B cell (primary cell): ENCODE data around the gene KDM1B. TPM values are rescaled to one million over a fixed set of nuclear protein-coding genes. Genes with fewer than 3 reads are reported as not detected.

Experiments
- ATAC-seq: fragments of 200-7000 bp; cut with Tn5 transposase; one replicate; pipeline ENCODE4 v1.10.0; 2021; ENCODE audit warnings: low read depth, mild to moderate bottlenecking, moderate number of reproducible peaks, moderate library complexity
- CTCF ChIA-PET: fragments of 350-600 bp; sonication (Branson Sonifier 250); formaldehyde crosslinking; loops from one replicate; lab custom pipeline; 2021; ENCODE audit warnings: antibody characterized with exemption, inconsistent platforms; lab: Charles Lee
- POLR2A ChIA-PET: fragments of 350-600 bp; sonication (Branson Sonifier 250); formaldehyde crosslinking; loops from one replicate; lab custom pipeline; 2021; ENCODE audit warnings: antibody characterized with exemption; lab: Charles Lee
- DNase-seq: peaks from one replicate; pipeline ENCODE4 v3.0.0; 2013
- H2AFZ ChIP-seq: 2 replicates; pipeline ENCODE4 v1.6.1; 2012; ENCODE audit warnings: mild to moderate bottlenecking, low read depth, low read length; ENCODE audit not compliant: insufficient read depth, poor library complexity, severe bottlenecking
- H3K27ac ChIP-seq, 2 donors: 1 replicate in 1 of 2; 2 replicates in 1 of 2; pipeline ENCODE4 v1.5.1; 2012 to 2013; ENCODE audit warnings: low read length in 2 of 2, mild to moderate bottlenecking in 2 of 2, moderate library complexity in 1 of 2
- H3K27me3 ChIP-seq, 4 experiments: fragments of 200-600 bp in 1 of 4; sonication (generic) in 1 of 4; replicated peaks in 1 of 4; 1 replicate in 2 of 4; 2 replicates in 2 of 4; pipeline versions ENCODE4 v1.6.1 to v1.7.0; 2013 to 2016; ENCODE audit warnings: low read length in 3 of 4, mild to moderate bottlenecking in 2 of 4, mixed read lengths in 1 of 4, moderate library complexity in 1 of 4; ENCODE audit not compliant: insufficient read depth in 4 of 4, control insufficient read depth in 3 of 4; ENCODE audit errors: control extremely low read depth in 1 of 4
- H3K36me3 ChIP-seq, 2 experiments: replicated peaks in 1 of 2; 1 replicate in 1 of 2; 2 replicates in 1 of 2; pipeline versions ENCODE4 v1.6.1 to v1.7.1; 2013; ENCODE audit warnings: low read length in 1 of 2; ENCODE audit not compliant: insufficient read depth in 2 of 2, control insufficient read depth in 1 of 2; ENCODE audit errors: control extremely low read depth in 1 of 2, extremely low read depth in 1 of 2
- H3K4me1 ChIP-seq, 2 donors: fragments of 200-600 bp in 1 of 2; sonication (generic) in 1 of 2; 1 replicate in 1 of 2; 2 replicates in 1 of 2; pipeline versions ENCODE4 v1.5.1 to v1.6.1; 2013 to 2017; ENCODE audit warnings: low read length in 2 of 2; ENCODE audit not compliant: control insufficient read depth in 2 of 2, insufficient read depth in 2 of 2
- H3K4me2 ChIP-seq: replicated peaks from 2 replicates; pipeline ENCODE3; 2012; ENCODE audit warnings: mild to moderate bottlenecking, low read depth, low read length; ENCODE audit not compliant: poor library complexity, severe bottlenecking
- H3K4me3 ChIP-seq, 5 experiments: fragments of 200-600 bp in 1 of 5; sonication (generic) in 1 of 5; 1 replicate in 3 of 5; 2 replicates in 2 of 5; pipeline versions ENCODE4 v1.5.1 to v1.7.0; 2011 to 2016; ENCODE audit warnings: low read length in 4 of 5, mild to moderate bottlenecking in 4 of 5, low read depth in 2 of 5, control low read depth in 1 of 5, moderate library complexity in 1 of 5; ENCODE audit not compliant: insufficient read depth in 1 of 5; ENCODE audit errors: control extremely low read depth in 1 of 5, extremely low read depth in 1 of 5
- H3K79me2 ChIP-seq: fragments of 200-600 bp; sonication (generic); one replicate; pipeline ENCODE4 v1.6.0; 2016; ENCODE audit warnings: low read length; ENCODE audit not compliant: control insufficient read depth, insufficient read depth
- H3K9ac ChIP-seq: fragments of 200-600 bp; sonication (generic); 2 replicates; pipeline ENCODE4 v1.6.1; 2017; ENCODE audit warnings: mild to moderate bottlenecking, low read length, moderate library complexity
- H3K9me3 ChIP-seq, 3 donors: one replicate each; pipeline versions ENCODE4 v1.6.1 to v1.7.1; 2013; ENCODE audit warnings: low read length in 2 of 3; ENCODE audit not compliant: control insufficient read depth in 2 of 3, insufficient read depth in 1 of 3; ENCODE audit errors: control extremely low read depth in 1 of 3
- H4K20me1 ChIP-seq: 2 replicates; pipeline ENCODE4 v1.6.0; 2012; ENCODE audit warnings: mild to moderate bottlenecking, low read length; ENCODE audit not compliant: insufficient read depth, control insufficient read depth, poor library complexity, severe bottlenecking
- H3K27ac Mint-ChIP-seq: one replicate; pipeline ENCODE4 v1.8.0; 2021; ENCODE audit warnings: mixed read lengths
- H3K27me3 Mint-ChIP-seq: one replicate; pipeline ENCODE4 v1.8.0; 2021; ENCODE audit warnings: mixed read lengths
- H3K4me1 Mint-ChIP-seq: one replicate; pipeline ENCODE4 v1.8.0; 2021; ENCODE audit warnings: mixed read lengths
- H3K4me3 Mint-ChIP-seq: one replicate; pipeline ENCODE4 v1.8.0; 2021; ENCODE audit warnings: mixed read lengths
- H3K9me3 Mint-ChIP-seq: one replicate; pipeline ENCODE4 v1.8.0; 2022; ENCODE audit warnings: mixed read lengths; ENCODE audit not compliant: insufficient read depth
- EZH2 ChIP-seq: IDR thresholded peaks from 2 replicates; pipeline ENCODE4 v1.6.1; 2012; ENCODE audit warnings: borderline replicate concordance, low read depth, mild to moderate bottlenecking, moderate library complexity, low read length; ENCODE audit not compliant: insufficient read depth, poor library complexity, severe bottlenecking
- WGBS: methylation state at CpG from one replicate; pipeline ENCODE4 v1.1.5; 2013; ENCODE audit warnings: missing lambda C conversion rate; ENCODE audit not compliant: insufficient coverage; 5-methylcytosine and 5-hydroxymethylcytosine counted together
- intact Hi-C: fragments of 100-400 bp; cut with micrococcal nuclease; formaldehyde crosslinking; loops from one replicate; pipeline ENCODE4 v1.10.0; 2022
- polyA plus RNA-seq: library from polyadenylated mRNA; depleted of rRNA; stranded (reverse); fragments of >200 nt; gene quantifications from 2 replicates; pipeline ENCODE4 v1.2.3, GENCODE V29; 2012
- total RNA-seq, 2 donors: library from RNA; stranded (reverse); fragments of 120-200 nt in 1 of 2; gene quantifications; 1 replicate in 1 of 2; 2 replicates in 1 of 2; pipeline versions ENCODE4 v1.2.3 to v1.2.4, GENCODE V29; 2013 to 2022
- TF ChIP-seq, protein P1 (sequence below): fragments of 200-600 bp; IDR thresholded peaks from one replicate; pipeline ENCODE4 v1.8.0; 2022; ENCODE audit warnings: antibody characterized with exemption, mild to moderate bottlenecking

The KDM1B gene
- total and polyA plus RNA-seq, 2 donors (not counting 1 experiment from before 2014, with no cell fraction given) = 10.9 to 16.0 TPM

GRCh38 chr6:18263418-18264218 is 108.4 kb downstream of the KDM1B start:
- Mint-ChIP-seq H3K27ac (peak overlapping the region; percentile 94), H3K4me1 (peaks cover 52% of the 10 kb centered on the region), H3K27me3 (no peaks in the 10 kb centered on the region), H3K4me3 (peak overlapping the region; percentile 92), H3K9me3 (no peaks in the 10 kb centered on the region)
- ChIA-PET CTCF (no interaction called here), POLR2A (no interaction called here)
- H3K79me2 ChIP-seq = peaks cover 70% of the 10 kb centered on the region
- H3K4me3 ChIP-seq = peak overlapping the region; percentile 68 to 89 (median 83)
- TF ChIP-seq EZH2 = no peak
- TF ChIP-seq, protein P1, sequence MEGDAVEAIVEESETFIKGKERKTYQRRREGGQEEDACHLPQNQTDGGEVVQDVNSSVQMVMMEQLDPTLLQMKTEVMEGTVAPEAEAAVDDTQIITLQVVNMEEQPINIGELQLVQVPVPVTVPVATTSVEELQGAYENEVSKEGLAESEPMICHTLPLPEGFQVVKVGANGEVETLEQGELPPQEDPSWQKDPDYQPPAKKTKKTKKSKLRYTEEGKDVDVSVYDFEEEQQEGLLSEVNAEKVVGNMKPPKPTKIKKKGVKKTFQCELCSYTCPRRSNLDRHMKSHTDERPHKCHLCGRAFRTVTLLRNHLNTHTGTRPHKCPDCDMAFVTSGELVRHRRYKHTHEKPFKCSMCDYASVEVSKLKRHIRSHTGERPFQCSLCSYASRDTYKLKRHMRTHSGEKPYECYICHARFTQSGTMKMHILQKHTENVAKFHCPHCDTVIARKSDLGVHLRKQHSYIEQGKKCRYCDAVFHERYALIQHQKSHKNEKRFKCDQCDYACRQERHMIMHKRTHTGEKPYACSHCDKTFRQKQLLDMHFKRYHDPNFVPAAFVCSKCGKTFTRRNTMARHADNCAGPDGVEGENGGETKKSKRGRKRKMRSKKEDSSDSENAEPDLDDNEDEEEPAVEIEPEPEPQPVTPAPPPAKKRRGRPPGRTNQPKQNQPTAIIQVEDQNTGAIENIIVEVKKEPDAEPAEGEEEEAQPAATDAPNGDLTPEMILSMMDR = no peak
- DNase-seq (peak; percentile 61), ATAC-seq (peak; percentile 10)
- H3K36me3 ChIP-seq = peaks cover 0 to 1% of the 10 kb centered on the region in 2 experiments
- H3K4me2 ChIP-seq = peak overlapping the region; percentile 87
- peaks cover 0 to 11% (median 4%) of the 10 kb centered on the region in 3 donors for H3K9me3 ChIP-seq
- peaks cover 42 to 44% of the 10 kb centered on the region in 2 donors for H3K4me1 ChIP-seq
- intact Hi-C loops = loop anchor here (1.0 to 5.0 kb wide), 7 partner anchors 41 to 557 kb away; partner anchors contain the start of genes KIF13A, NUP153 and RNF144B
- H2AFZ ChIP-seq = peak overlapping the region; percentile 86
- H3K27ac ChIP-seq = peak overlapping the region; percentile 62 to 85
- peak overlapping the region; percentile 83 for H3K9ac ChIP-seq
- WGBS = under 1% methylated on average over 50 of the region's 50 CpGs
- H4K20me1 ChIP-seq = peaks cover 28% of the 10 kb centered on the region
- H3K27me3 ChIP-seq = peaks cover 0 to 3% (median 0%) of the 10 kb centered on the region in 4 experiments
